KOPT-K1 (cell line): ENCODE data around the gene ACACB.
"Not testable (repeated sequence)": the region's sequence is repeated elsewhere in the genome, so short reads cannot be mapped to it uniquely, and the experiment has no call there.

ENCODE experiments used
- H3K27ac ChIP-seq: fragments of 200-600 bp; sonication (generic); 2 replicates; pipeline ENCODE4 v1.5.1; 2016; ENCODE audit warnings: antibody characterized with exemption, mild to moderate bottlenecking, low read depth, low read length; ENCODE audit not compliant: poor library complexity, severe bottlenecking
- H3K36me3 ChIP-seq: fragments of 200-600 bp; sonication (generic); 2 replicates; pipeline ENCODE4 v1.5.1; 2017; ENCODE audit warnings: antibody characterized with exemption, mild to moderate bottlenecking, low read length, moderate library complexity; ENCODE audit not compliant: insufficient read depth
- H3K9me3 ChIP-seq: fragments of 200-600 bp; sonication (generic); 2 replicates; pipeline ENCODE4 v1.5.1; 2017; ENCODE audit warnings: antibody characterized with exemption, low read length, mild to moderate bottlenecking; ENCODE audit not compliant: insufficient read depth, poor library complexity, severe bottlenecking

The ACACB gene

DNA sequence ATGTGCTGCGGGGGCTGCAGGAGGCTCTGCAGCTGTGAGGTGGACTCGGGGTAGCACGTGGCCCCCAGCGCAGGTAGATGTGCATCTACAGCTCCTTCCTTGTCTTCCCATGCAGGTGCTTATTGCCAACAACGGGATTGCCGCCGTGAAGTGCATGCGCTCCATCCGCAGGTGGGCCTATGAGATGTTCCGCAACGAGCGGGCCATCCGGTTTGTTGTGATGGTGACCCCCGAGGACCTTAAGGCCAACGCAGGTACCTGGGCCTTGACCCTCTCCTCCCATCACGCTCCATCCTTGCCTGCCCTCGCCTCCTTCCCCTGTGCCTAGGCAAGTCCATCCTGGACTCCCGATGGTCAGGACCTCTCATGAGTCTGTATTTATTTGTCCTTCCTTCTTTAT lies 51.4 kb downstream of the ACACB start:
- H3K36me3 ChIP-seq: peaks cover 13% of the 10 kb centered on the region; the same call in 1 of the 2 replicates
- no peak overlapping the region for H3K27ac ChIP-seq

DNA sequence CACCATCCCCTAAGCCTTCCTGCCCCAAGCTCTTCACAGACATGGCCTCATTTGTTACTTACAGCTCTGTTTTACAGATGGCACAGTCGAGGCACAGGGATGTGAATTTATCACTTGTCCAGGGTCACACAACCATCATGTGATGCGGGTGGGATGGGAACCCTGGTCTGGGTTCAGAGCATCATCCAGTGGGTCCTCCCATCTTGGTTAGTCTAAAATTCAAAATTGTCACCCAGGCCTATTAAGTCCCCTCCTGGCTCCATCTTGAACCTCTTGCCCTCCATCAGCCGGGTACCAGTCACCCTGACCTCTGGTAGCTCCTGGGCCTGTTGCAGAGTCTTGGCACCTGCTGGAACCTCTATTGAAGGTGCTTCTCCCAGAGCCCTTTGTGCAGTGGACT lies 52.9 kb downstream of the ACACB start:
- no peak overlapping the region for H3K27ac ChIP-seq
- H3K9me3 ChIP-seq: no peaks in the 10 kb centered on the region
- peaks cover 15% of the 10 kb centered on the region; the same call in 1 of the 2 replicates for H3K36me3 ChIP-seq

More for the DNA sequence above, 51.4 kb downstream of the ACACB start:
- no peaks in the 10 kb centered on the region for H3K9me3 ChIP-seq

GRCh38 chr12:109169686-109170085 lies 53.3 kb downstream of the ACACB start:
- H3K9me3 ChIP-seq: no peaks in the 10 kb centered on the region
- no peak overlapping the region for H3K27ac ChIP-seq
- H3K36me3 ChIP-seq: peaks cover 15% of the 10 kb centered on the region; the same call in 1 of the 2 replicates

GRCh38 chr12:109170324-109170723 lies 53.9 kb downstream of the ACACB start:
- no peaks in the 10 kb centered on the region for H3K9me3 ChIP-seq
- no peak overlapping the region for H3K27ac ChIP-seq
- H3K36me3 ChIP-seq: peaks cover 15% of the 10 kb centered on the region; the same call in 1 of the 2 replicates

- not testable (repeated sequence) for H3K27ac ChIP-seq, H3K9me3 ChIP-seq
- peaks cover 15% of the 10 kb centered on the region; the same call in 1 of the 2 replicates for H3K36me3 ChIP-seq
Observed at GRCh38 chr12:109172787-109173186, 56.4 kb downstream of the ACACB start.

- Histone ChIP-seq H3K27ac (no peak overlapping the region), H3K36me3 (peaks cover 15% of the 10 kb centered on the region; the same call in 1 of the 2 replicates), H3K9me3 (no peaks in the 10 kb centered on the region)
Observed at GRCh38 chr12:109173443-109174240, 57.3 kb downstream of the ACACB start.

- H3K36me3 ChIP-seq: peaks cover 21% of the 10 kb centered on the region; the same call in 1 of the 2 replicates
- H3K9me3 ChIP-seq: no peaks in the 10 kb centered on the region
- H3K27ac ChIP-seq: no peak overlapping the region
Observed at GRCh38 chr12:109174468-109174867, 58.1 kb downstream of the ACACB start.

DNA sequence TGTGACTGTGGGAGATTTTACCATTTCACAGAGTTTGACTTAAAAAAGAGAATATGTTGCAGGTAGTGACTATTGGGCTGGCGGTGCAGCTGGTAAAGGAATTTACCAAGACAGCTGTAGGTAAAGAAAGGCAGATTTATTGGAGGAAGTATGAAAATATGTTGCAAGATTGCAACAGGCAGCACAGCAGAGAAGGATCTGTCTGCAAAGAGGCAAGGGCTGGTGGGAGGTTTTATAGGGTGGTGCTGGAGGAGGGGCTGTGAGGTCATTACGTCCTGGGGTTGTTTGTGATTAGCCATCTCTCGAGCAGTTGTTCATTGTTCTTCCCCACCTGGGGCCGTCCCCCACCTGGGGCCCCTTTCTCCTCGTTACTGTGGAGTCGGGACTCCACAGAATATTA lies 62.1 kb downstream of the ACACB start:
- Histone ChIP-seq H3K9me3 (no peaks in the 10 kb centered on the region), H3K36me3 (peaks cover 6% of the 10 kb centered on the region; the same call in 1 of the 2 replicates), H3K27ac (no peak overlapping the region)

DNA sequence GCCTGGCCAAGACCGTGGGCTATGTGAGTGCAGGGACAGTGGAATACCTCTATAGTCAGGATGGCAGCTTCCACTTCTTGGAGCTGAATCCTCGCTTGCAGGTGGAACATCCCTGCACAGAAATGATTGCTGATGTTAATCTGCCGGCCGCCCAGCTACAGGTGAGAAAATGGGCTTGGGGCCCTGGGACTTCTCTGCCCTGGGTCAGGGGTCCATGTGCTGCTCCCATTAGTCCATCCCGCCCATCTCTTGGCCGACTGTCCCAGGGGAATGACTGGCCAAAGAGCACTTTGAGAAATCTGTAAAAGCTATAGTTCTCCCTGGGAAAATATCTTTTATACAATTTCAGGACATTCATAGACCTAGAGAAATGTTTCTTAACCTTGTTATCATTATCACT lies 63.5 kb downstream of the ACACB start:
- Histone ChIP-seq H3K27ac (no peak overlapping the region), H3K9me3 (no peaks in the 10 kb centered on the region), H3K36me3 (peaks cover 6% of the 10 kb centered on the region; the same call in 1 of the 2 replicates)

- no peak overlapping the region for H3K27ac ChIP-seq
- H3K9me3 ChIP-seq: no peaks in the 10 kb centered on the region
- H3K36me3 ChIP-seq: peaks cover 6% of the 10 kb centered on the region; the same call in 1 of the 2 replicates
Observed at GRCh38 chr12:109182041-109182839, 65.9 kb downstream of the ACACB start.

GRCh38 chr12:109185441-109185840 lies 69.1 kb downstream of the ACACB start:
- Histone ChIP-seq H3K36me3 (no peaks in the 10 kb centered on the region; the same call in 1 of the 2 replicates), H3K9me3 (no peaks in the 10 kb centered on the region), H3K27ac (no peak overlapping the region)

- Histone ChIP-seq H3K36me3 (no peaks in the 10 kb centered on the region; the same call in 1 of the 2 replicates), H3K27ac (no peak overlapping the region), H3K9me3 (no peaks in the 10 kb centered on the region)
Observed at GRCh38 chr12:109186993-109187653, 70.7 kb downstream of the ACACB start.

DNA sequence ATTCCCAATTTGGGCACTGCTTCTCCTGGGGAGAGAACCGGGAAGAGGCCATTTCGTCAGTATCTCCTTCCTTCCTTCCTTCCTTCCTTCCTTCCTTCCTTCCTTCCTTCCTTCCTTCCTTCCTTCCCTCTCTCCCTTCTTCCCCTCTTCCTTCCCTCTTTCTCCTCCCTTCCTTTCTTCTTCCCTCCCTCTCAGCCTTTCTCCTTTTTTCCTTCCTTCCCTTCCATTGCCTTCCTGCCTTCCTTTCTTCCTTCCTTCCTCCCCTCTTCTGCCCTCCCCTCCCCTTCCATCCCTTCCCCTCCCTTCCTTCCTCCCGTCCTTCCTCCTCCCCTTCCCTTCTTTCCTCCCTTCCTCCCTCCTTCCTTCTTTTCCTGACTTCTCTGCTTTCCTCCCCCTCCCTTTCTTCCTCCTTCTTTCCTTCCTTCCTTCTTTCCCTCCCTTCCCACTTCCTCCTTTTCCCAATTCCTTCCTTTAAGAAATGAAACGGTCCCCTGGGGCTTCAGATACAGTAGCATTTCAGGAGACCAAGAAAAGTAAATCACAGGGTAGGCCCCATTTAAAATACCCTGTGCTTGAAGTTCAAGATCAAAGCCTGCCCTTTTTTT lies 71.8 kb downstream of the ACACB start:
- no peaks in the 10 kb centered on the region for H3K9me3 ChIP-seq
- peaks cover 5% of the 10 kb centered on the region; the same call in 1 of the 2 replicates for H3K36me3 ChIP-seq
- no peak overlapping the region for H3K27ac ChIP-seq

GRCh38 chr12:109189291-109189690 lies 72.9 kb downstream of the ACACB start:
- Histone ChIP-seq H3K9me3 (no peaks in the 10 kb centered on the region), H3K36me3 (peaks cover 11% of the 10 kb centered on the region; the same call in 1 of the 2 replicates), H3K27ac (no peak overlapping the region)
